K562 (cell line): Measurements from ENCODE around the gene TMEM30A. TPM values are rescaled to one million over a fixed set of nuclear protein-coding genes. Genes with fewer than 3 reads are reported as not detected.

Experiments used
- ATAC-seq: fragments of 200-7000 bp; cut with Tn5 transposase; 3 replicates; pipeline ENCODE4 v1.9.1; 2020; ENCODE audit warnings: moderate library complexity
- BruUV-seq: library from RNA; stranded (reverse); fragments of 400-500 nt; replicated peaks from 2 replicates; lab custom pipeline; 2021; lab: Mats Ljungman, UMichigan
- CTCF ChIA-PET: fragments of 300-600 bp; formaldehyde crosslinking; extraction: SDS; loops from one replicate; lab custom pipeline; 2021; ENCODE audit warnings: low intra/inter-chr PET ratio; lab: Yijun Ruan, JAX
- POLR2A ChIA-PET: fragments of 300-600, 350-650 bp; sonication (Branson Sonifier 250); formaldehyde crosslinking; extraction: SDS; loops from one replicate; lab custom pipeline; 2021; ENCODE audit warnings: antibody characterized with exemption, inconsistent platforms; lab: Yijun Ruan, JAX
- DNase-seq, 4 experiments: peaks; one replicate each; pipeline versions ENCODE4 v3.0.0 to v3.0.0-alpha.2; 2011 to 2018; ENCODE audit warnings: low spot score in 3 of 4, mixed read lengths in 3 of 4; ENCODE audit errors: extremely low read depth in 1 of 4
- FAIRE-seq: peaks from 2 replicates; lab custom pipeline; 2011; peaks lifted over from hg19 to GRCh38; lab: Jason Lieb, UNC
- H2AFZ ChIP-seq: 2 replicates; pipeline ENCODE4 v1.6.0; 2011; ENCODE audit warnings: low read depth, low read length, control low read depth, inconsistent platforms
- H3K27ac ChIP-seq: fragments of 200-600 bp; 3 replicates; pipeline ENCODE4 v1.8.0; 2011; ENCODE audit warnings: low read depth, mild to moderate bottlenecking, control low read depth, inconsistent platforms, low read length, moderate library complexity, mixed read lengths; ENCODE audit errors: extremely low read depth
- H3K27me3 ChIP-seq, 2 experiments: fragments of 300-600 bp in 1 of 2; 2 replicates in 1 of 2; 3 replicates in 1 of 2; pipeline versions ENCODE4 v1.6.0 to v1.8.0; 2011; ENCODE audit warnings: inconsistent platforms in 2 of 2, low read length in 2 of 2, mild to moderate bottlenecking in 1 of 2, mixed read lengths in 1 of 2, moderate library complexity in 1 of 2; ENCODE audit not compliant: control insufficient read depth in 2 of 2, insufficient read depth in 2 of 2
- H3K36me3 ChIP-seq: fragments of 300-600 bp; 3 replicates; pipeline ENCODE4 v1.8.0; 2011; ENCODE audit warnings: mild to moderate bottlenecking, low read length, inconsistent platforms; ENCODE audit not compliant: control insufficient read depth, insufficient read depth
- H3K4me1 ChIP-seq, 2 experiments: fragments of 200-600 bp in 1 of 2; replicated peaks in 1 of 2; 2 replicates in 1 of 2; 3 replicates in 1 of 2; pipeline versions ENCODE4 v1.5.1 to v1.8.0; 2011; ENCODE audit warnings: inconsistent platforms in 2 of 2, low read length in 2 of 2, mild to moderate bottlenecking in 1 of 2, mixed read lengths in 1 of 2, moderate library complexity in 1 of 2; ENCODE audit not compliant: control insufficient read depth in 2 of 2, insufficient read depth in 2 of 2
- H3K4me2 ChIP-seq: 2 replicates; pipeline ENCODE4 v1.6.1; 2011; ENCODE audit warnings: low read length, control low read depth, inconsistent platforms, mixed read lengths; ENCODE audit not compliant: insufficient read depth
- H3K4me3 ChIP-seq: fragments of 200-600 bp; sonication (generic), shearing (Covaris generic); 2 replicates; pipeline ENCODE4 v1.5.1; 2016; ENCODE audit warnings: control low read depth, inconsistent platforms
- H3K79me2 ChIP-seq: fragments of 200-600 bp; 3 replicates; pipeline ENCODE4 v1.8.0; 2011; ENCODE audit warnings: low read length, inconsistent platforms; ENCODE audit not compliant: control insufficient read depth, insufficient read depth
- H3K9ac ChIP-seq, 2 experiments: 2 replicates each; pipeline versions ENCODE4 v1.6.0 to v1.6.1; 2011; ENCODE audit warnings: low read depth in 2 of 2, low read length in 2 of 2, control low read depth in 1 of 2, inconsistent platforms in 1 of 2, mild to moderate bottlenecking in 1 of 2, mixed read lengths in 1 of 2; ENCODE audit not compliant: insufficient read depth in 1 of 2
- H3K9me1 ChIP-seq: one replicate; pipeline ENCODE4 v1.6.0; 2011; ENCODE audit warnings: inconsistent platforms, mild to moderate bottlenecking, low read length, moderate library complexity; ENCODE audit not compliant: control insufficient read depth, insufficient read depth
- H3K9me3 ChIP-seq: replicated peaks from 2 replicates; pipeline ENCODE4 v1.5.1; 2011; ENCODE audit warnings: low read depth, low read length, inconsistent platforms; ENCODE audit not compliant: control insufficient read depth, insufficient read depth
- H4K20me1 ChIP-seq: replicated peaks from 2 replicates; pipeline ENCODE4 v1.6.1; 2011; ENCODE audit warnings: low read length, inconsistent platforms, mixed read lengths; ENCODE audit not compliant: control insufficient read depth, insufficient read depth
- CHD2 ChIP-seq: IDR thresholded peaks from 2 replicates; pipeline ENCODE4 v1.6.1; 2011; ENCODE audit warnings: low read depth, low read length
- CREB3 ChIP-seq: fragments of 450-650 bp; conservative IDR thresholded peaks from 2 replicates; pipeline ENCODE4 v1.6.1; 2016; ENCODE audit warnings: missing genetic modification characterization, low read depth, mild to moderate bottlenecking, missing compliant biosample characterization, moderate library complexity
- CTCFL ChIP-seq: IDR thresholded peaks from 2 replicates; pipeline ENCODE4 v1.6.1; 2011; ENCODE audit warnings: borderline replicate concordance, low read depth, mild to moderate bottlenecking, moderate library complexity, low read length; ENCODE audit not compliant: insufficient read depth, poor library complexity, severe bottlenecking
- KLF6 ChIP-seq: fragments of 250-450 bp; sonication (Bioruptor Pico); IDR thresholded peaks from 2 replicates; pipeline ENCODE4 v1.4.0; 2020; ENCODE audit warnings: mild to moderate bottlenecking, moderate library complexity, borderline replicate concordance
- MTA3 ChIP-seq: fragments of 450-650 bp; formaldehyde crosslinking; IDR thresholded peaks from 2 replicates; pipeline ENCODE4 v1.6.1; 2017; ENCODE audit warnings: mild to moderate bottlenecking, borderline replicate concordance
- NFXL1 ChIP-seq: fragments of 450-650 bp; formaldehyde crosslinking; IDR thresholded peaks from 2 replicates; pipeline ENCODE4 v1.4.0; 2021; ENCODE audit warnings: mild to moderate bottlenecking
- SMARCA4 ChIP-seq: fragments of 450-650 bp; IDR thresholded peaks from 2 replicates; pipeline ENCODE4 v1.6.1; 2016
- TCFL5 ChIP-seq: fragments of 250-450 bp; sonication (Bioruptor Pico); conservative IDR thresholded peaks from 2 replicates; pipeline ENCODE4 v1.6.1; 2021; ENCODE audit warnings: mild to moderate bottlenecking, moderate library complexity, matching md5 sums
- TOE1 ChIP-seq, 2 experiments: fragments of 450-650 bp in 1 of 2; sonication (generic) in 1 of 2; formaldehyde crosslinking in 1 of 2; IDR thresholded peaks; 2 replicates each; pipeline versions ENCODE4 v1.7.1 to v1.8.0; 2016 to 2022; ENCODE audit warnings: borderline replicate concordance in 2 of 2, mild to moderate bottlenecking in 2 of 2, antibody characterized with exemption in 1 of 2, inconsistent platforms in 1 of 2, low read depth in 1 of 2, missing genetic modification reagents in 1 of 2, moderate library complexity in 1 of 2
- ZNF140 ChIP-seq: fragments of 250-450 bp; sonication (Bioruptor Pico); IDR thresholded peaks from 2 replicates; pipeline ENCODE4 v1.8.0; 2021; ENCODE audit warnings: moderate library complexity, mild to moderate bottlenecking, inconsistent platforms
- ZNF184 ChIP-seq: sonication (generic); formaldehyde crosslinking; IDR thresholded peaks from 2 replicates; pipeline ENCODE4 v1.5.0; 2020; ENCODE audit warnings: missing genetic modification reagents
- ZNF197 ChIP-seq: fragments of 200-800 bp; sonication (Bioruptor generic); IDR thresholded peaks from 2 replicates; pipeline ENCODE4 v1.6.1; 2016; ENCODE audit warnings: low read depth, missing genetic modification characterization, missing compliant biosample characterization
- WGBS: fragments of 100-300 bp; shearing (Covaris generic); methylation state at CpG from one replicate; pipeline ENCODE4 v1.1.6; 2016; ENCODE audit warnings: low coverage, mixed read lengths; ENCODE audit not compliant: insufficient coverage; ENCODE audit errors: missing lambda C conversion rate; 5-methylcytosine and 5-hydroxymethylcytosine counted together
- in situ Hi-C: fragments of 300-500 bp; cut with MboI; formaldehyde crosslinking; loops from 4 replicates; pipeline ENCODE4 v1.15.0; 2018; ENCODE audit warnings: inconsistent platforms, mixed read lengths
- intact Hi-C: fragments of 100-400 bp; cut with micrococcal nuclease; formaldehyde crosslinking; loops from 2 replicates; pipeline ENCODE4 v1.14.2; 2022
- polyA plus RNA-seq, 8 experiments: library from polyadenylated mRNA; depleted of rRNA in 4 of 8; stranded (reverse) in 5 of 8; unstranded in 3 of 8; fragments of >200 nt; fragmentation: Nextera tagmentation in 2 of 8; fragmentation: Illumina TruSeq in 1 of 8; extraction: Ambion mirVana in 2 of 8; extraction: Trizol in 1 of 8; gene quantifications; 2 replicates each; pipeline versions ENCODE4 v1.2.1 to v1.2.3, GENCODE V29; 2011 to 2014; ENCODE audit warnings: inconsistent platforms in 1 of 8, missing spikeins in 1 of 8
- total RNA-seq, 7 experiments: library from RNA; depleted of rRNA in 6 of 7; stranded (reverse); fragments of >200 nt in 6 of 7; fragmentation: Illumina TruSeq in 2 of 7; extraction: Trizol in 2 of 7; gene quantifications; 2 replicates each; pipeline versions ENCODE4 v1.2.1 to v1.2.3, GENCODE V29; 2011 to 2021; ENCODE audit warnings: low replicate concordance in 1 of 7
- TF ChIP-seq, protein P1 (sequence below): fragments of 250-450 bp; sonication (Bioruptor Pico); IDR thresholded peaks from 2 replicates; pipeline ENCODE4 v1.8.0; 2021; ENCODE audit warnings: borderline replicate concordance, mild to moderate bottlenecking, moderate library complexity; ENCODE audit not compliant: poor library complexity, severe bottlenecking
- TF ChIP-seq, protein P2 (sequence below): sonication (generic); formaldehyde crosslinking; IDR thresholded peaks from 2 replicates; pipeline ENCODE4 v1.9.0; 2022; ENCODE audit warnings: mild to moderate bottlenecking, missing genetic modification reagents
- TF ChIP-seq, protein P3 (sequence below): fragments of 250-450 bp; sonication (Bioruptor Pico); IDR thresholded peaks from 2 replicates; pipeline ENCODE4 v1.5.0; 2021; ENCODE audit warnings: mild to moderate bottlenecking, borderline replicate concordance

The TMEM30A gene
- total and polyA plus RNA-seq, 9 of the 15 experiments (the other 6 are each of a cell fraction or from before 2014, with no cell fraction given) = 6.5 to 31.2 (median 16.3) TPM

DNA sequence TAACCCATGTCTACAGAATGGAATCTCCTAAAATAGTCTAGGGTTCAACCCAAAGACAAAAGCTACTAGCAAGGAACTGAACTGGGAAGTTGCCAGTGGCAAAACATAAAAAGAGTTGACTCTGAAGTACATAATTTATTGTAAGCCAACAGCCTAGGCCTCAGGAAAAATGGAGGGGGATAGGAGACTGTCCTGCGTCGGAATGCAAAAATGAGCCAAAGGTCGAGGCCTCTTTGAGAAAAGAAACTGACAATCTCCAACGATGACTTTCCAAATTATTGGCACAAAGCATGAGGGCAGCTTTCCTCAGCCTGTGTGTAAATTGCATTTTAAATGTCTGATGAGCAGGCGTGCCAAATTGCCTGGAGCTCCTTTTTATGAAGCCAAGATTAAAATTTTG lies 80.9 kb downstream of the TMEM30A start:
- H3K9me3 ChIP-seq = no peaks in the 10 kb centered on the region
- H3K27ac ChIP-seq = no peak overlapping the region
- ATAC-seq (no peak), FAIRE-seq (no peak), DNase-seq (no peak)
- no peaks in the 10 kb centered on the region for H3K79me2 ChIP-seq
- in situ Hi-C loops = no loop called here
- CTCF ChIA-PET = interaction anchor here (0.7 to 1.2 kb wide), 3 partner anchors 253 to 1464 kb away, joined by 3 to 5 read pairs (median 3); no protein-coding TSS in a partner anchor
- H3K9ac ChIP-seq = no peak overlapping the region
- no peaks in the 10 kb centered on the region for H3K36me3 ChIP-seq
- no TSS peak for BruUV-seq
- H3K4me3 ChIP-seq = no peak overlapping the region
- H4K20me1 ChIP-seq = 0 out of 2 replicates have a peak, but pooled peaks cover 4% of the 10 kb centered on the region
- 0% methylated on average over 5 of the region's 5 CpGs for WGBS
- intact Hi-C loops = no loop called here
- no peak overlapping the region for H2AFZ ChIP-seq
- peaks cover 26 to 58% of the 10 kb centered on the region in 2 experiments; a peak in 4 of 5 replicates for H3K27me3 ChIP-seq
- POLR2A ChIA-PET = no interaction called here
- peaks cover 0 to 16% of the 10 kb centered on the region in 2 experiments; a peak in 1 of 5 replicates for H3K4me1 ChIP-seq
- H3K4me2 ChIP-seq = no peak overlapping the region
- no peaks in the 10 kb centered on the region for H3K9me1 ChIP-seq
- no peak for TF ChIP-seq ZNF184 (CRISPR knock-in tag)
- TF ChIP-seq TOE1 (IDR thresholded peaks at IDR 0.05; ENCODE audit: borderline replicate concordance) = no peak
- TF ChIP-seq TOE1 (CRISPR knock-in tag; IDR thresholded peaks at IDR 0.05; ENCODE audit: borderline replicate concordance, low read depth) = no peak
- TF ChIP-seq NFXL1 (CRISPR knock-in tag) = no peak
- TF ChIP-seq, protein P1, sequence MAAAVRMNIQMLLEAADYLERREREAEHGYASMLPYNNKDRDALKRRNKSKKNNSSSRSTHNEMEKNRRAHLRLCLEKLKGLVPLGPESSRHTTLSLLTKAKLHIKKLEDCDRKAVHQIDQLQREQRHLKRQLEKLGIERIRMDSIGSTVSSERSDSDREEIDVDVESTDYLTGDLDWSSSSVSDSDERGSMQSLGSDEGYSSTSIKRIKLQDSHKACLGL (CRISPR knock-in tag) = no peak
- TF ChIP-seq TCFL5 (CRISPR knock-in tag) = no peak
- TF ChIP-seq SMARCA4 = no peak
- TF ChIP-seq CTCFL = no peak
- TF ChIP-seq ZNF197 (CRISPR knock-in tag) = no peak
- TF ChIP-seq MTA3 = no peak
- no peak for TF ChIP-seq CHD2
- TF ChIP-seq CREB3 (tag) = no peak
- TF ChIP-seq KLF6 (CRISPR knock-in tag) = no peak
- TF ChIP-seq, protein P2, sequence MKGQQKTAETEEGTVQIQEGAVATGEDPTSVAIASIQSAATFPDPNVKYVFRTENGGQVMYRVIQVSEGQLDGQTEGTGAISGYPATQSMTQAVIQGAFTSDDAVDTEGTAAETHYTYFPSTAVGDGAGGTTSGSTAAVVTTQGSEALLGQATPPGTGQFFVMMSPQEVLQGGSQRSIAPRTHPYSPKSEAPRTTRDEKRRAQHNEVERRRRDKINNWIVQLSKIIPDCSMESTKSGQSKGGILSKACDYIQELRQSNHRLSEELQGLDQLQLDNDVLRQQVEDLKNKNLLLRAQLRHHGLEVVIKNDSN (CRISPR knock-in tag) = no peak
- no peak for TF ChIP-seq ZNF140 (CRISPR knock-in tag)
- TF ChIP-seq, protein P3, sequence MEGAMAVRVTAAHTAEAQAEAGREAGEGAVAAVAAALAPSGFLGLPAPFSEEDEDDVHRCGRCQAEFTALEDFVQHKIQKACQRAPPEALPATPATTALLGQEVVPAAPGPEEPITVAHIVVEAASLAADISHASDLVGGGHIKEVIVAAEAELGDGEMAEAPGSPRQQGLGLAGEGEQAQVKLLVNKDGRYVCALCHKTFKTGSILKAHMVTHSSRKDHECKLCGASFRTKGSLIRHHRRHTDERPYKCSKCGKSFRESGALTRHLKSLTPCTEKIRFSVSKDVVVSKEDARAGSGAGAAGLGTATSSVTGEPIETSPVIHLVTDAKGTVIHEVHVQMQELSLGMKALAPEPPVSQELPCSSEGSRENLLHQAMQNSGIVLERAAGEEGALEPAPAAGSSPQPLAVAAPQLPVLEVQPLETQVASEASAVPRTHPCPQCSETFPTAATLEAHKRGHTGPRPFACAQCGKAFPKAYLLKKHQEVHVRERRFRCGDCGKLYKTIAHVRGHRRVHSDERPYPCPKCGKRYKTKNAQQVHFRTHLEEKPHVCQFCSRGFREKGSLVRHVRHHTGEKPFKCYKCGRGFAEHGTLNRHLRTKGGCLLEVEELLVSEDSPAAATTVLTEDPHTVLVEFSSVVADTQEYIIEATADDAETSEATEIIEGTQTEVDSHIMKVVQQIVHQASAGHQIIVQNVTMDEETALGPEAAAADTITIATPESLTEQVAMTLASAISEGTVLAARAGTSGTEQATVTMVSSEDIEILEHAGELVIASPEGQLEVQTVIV = no peak
